Activated CD4-positive, alpha-beta T cell treated with anti-CD3 and anti-CD28 coated beads for 24 hours (primary cell): ENCODE data around the gene NCEH1.

ENCODE experiments used
- DNase-seq, 2 donors: peaks; one replicate each; pipeline ENCODE4 v3.0.0-alpha.2; 2020; ENCODE audit warnings: low read depth in 2 of 2

NCEH1 gene

GRCh38 chr3:172581757-172582166, 129.1 kb downstream of the NCEH1 start:
- no peak for DNase-seq

DNA sequence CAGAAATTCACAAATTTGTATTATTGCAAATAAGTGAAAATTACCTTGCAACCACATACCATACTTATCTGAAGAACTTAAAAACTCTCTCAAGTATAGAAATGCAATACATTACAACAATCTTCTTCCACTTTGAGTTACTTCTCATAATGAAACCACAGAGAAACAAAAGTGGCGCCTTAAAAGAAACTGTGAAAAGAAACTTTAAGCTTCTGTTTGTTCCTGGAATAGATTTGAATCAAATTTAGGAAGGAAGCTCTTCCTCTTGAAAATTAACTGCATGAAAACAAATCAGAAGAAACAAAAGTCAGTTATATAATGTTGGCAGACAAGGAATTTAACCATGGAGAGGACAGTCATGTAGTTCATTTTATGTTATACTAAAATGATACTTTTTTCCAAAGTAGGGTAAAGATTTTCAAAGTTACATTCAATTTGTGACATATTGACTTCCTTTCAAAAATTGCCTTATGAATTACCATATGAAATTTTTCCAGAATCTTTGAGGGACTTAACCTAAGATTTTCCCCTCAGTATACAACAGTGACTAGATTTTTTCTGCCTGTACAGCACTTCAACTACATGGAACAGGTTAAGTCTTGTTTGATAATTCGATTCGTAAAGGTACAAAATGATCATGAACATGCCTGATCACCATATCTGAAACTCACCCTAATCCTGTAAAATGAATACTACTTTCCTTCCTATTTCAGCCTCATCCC, 130.0 kb downstream of the NCEH1 start:
- no peak for DNase-seq
